ENCODE measurements around the gene EXOC7.
A peak's percentile ranks its signal among the peaks of the same experiment; 100 is the strongest.

Gene EXOC7

GRCh38 chr17:76077584-76078110 lies 25.9 kb downstream of the EXOC7 start:
- Histone ChIP-seq H3K27ac (ENCODE audit: low read depth, low read length) (no peak overlapping the region), H2AFZ (ENCODE audit: low read length, unreplicated experiment) (no peak overlapping the region), H3K36me3 (ENCODE audit: insufficient read depth, low read length) (no peaks in the 10 kb centered on the region), H3K79me2 (ENCODE audit: control insufficient read depth, insufficient read depth, low read length, unreplicated experiment) (peaks cover 2% of the 10 kb centered on the region), H3K4me1 (ENCODE audit: control insufficient read depth, insufficient read depth, low read length, unreplicated experiment) (peaks cover 5% of the 10 kb centered on the region), H3K27me3 (ENCODE audit: insufficient read depth, low read length) (peaks cover 74% of the 10 kb centered on the region), H3K4me3 (ENCODE audit: low read depth, low read length) (no peak overlapping the region)

GRCh38 chr17:76076765-76077583 lies 26.6 kb downstream of the EXOC7 start:
- Histone ChIP-seq H3K27me3 (ENCODE audit: insufficient read depth, low read length) (peaks cover 74% of the 10 kb centered on the region), H3K27ac (ENCODE audit: low read depth, low read length) (no peak overlapping the region), H3K79me2 (ENCODE audit: control insufficient read depth, insufficient read depth, low read length, unreplicated experiment) (peaks cover 5% of the 10 kb centered on the region), H3K4me1 (ENCODE audit: control insufficient read depth, insufficient read depth, low read length, unreplicated experiment) (peaks cover 5% of the 10 kb centered on the region), H3K36me3 (ENCODE audit: insufficient read depth, low read length) (no peaks in the 10 kb centered on the region), H3K4me3 (ENCODE audit: low read depth, low read length) (no peak overlapping the region), H2AFZ (ENCODE audit: low read length, unreplicated experiment) (no peak overlapping the region)

GRCh38 chr17:76076146-76076764 lies 27.3 kb downstream of the EXOC7 start:
- peaks cover 13% of the 10 kb centered on the region for H3K79me2 ChIP-seq (ENCODE audit: control insufficient read depth, insufficient read depth, low read length, unreplicated experiment)
- H3K27ac ChIP-seq (ENCODE audit: low read depth, low read length) = no peak overlapping the region
- H3K36me3 ChIP-seq (ENCODE audit: insufficient read depth, low read length) = no peaks in the 10 kb centered on the region
- H3K4me1 ChIP-seq (ENCODE audit: control insufficient read depth, insufficient read depth, low read length, unreplicated experiment) = peaks cover 5% of the 10 kb centered on the region
- peaks cover 74% of the 10 kb centered on the region for H3K27me3 ChIP-seq (ENCODE audit: insufficient read depth, low read length)
- H3K4me3 ChIP-seq (ENCODE audit: low read depth, low read length) = no peak overlapping the region
- no peak overlapping the region for H2AFZ ChIP-seq (ENCODE audit: low read length, unreplicated experiment)

GRCh38 chr17:76075364-76076145 lies 28.0 kb downstream of the EXOC7 start:
- H3K36me3 ChIP-seq (ENCODE audit: insufficient read depth, low read length) = no peaks in the 10 kb centered on the region
- H3K4me1 ChIP-seq (ENCODE audit: control insufficient read depth, insufficient read depth, low read length, unreplicated experiment) = peaks cover 12% of the 10 kb centered on the region
- H3K79me2 ChIP-seq (ENCODE audit: control insufficient read depth, insufficient read depth, low read length, unreplicated experiment) = peaks cover 20% of the 10 kb centered on the region
- no peak overlapping the region for H3K27ac ChIP-seq (ENCODE audit: low read depth, low read length)
- H3K27me3 ChIP-seq (ENCODE audit: insufficient read depth, low read length) = peaks cover 72% of the 10 kb centered on the region
- no peak overlapping the region for H3K4me3 ChIP-seq (ENCODE audit: low read depth, low read length)
- no peak overlapping the region for H2AFZ ChIP-seq (ENCODE audit: low read length, unreplicated experiment)

GRCh38 chr17:76074390-76075363 lies 28.9 kb downstream of the EXOC7 start, which contains the start of gene GALR2:
GALR2 (plus strand) TSS chr17:76074781; CDS start chr17:76074884, 103 bp downstream.
- no peaks in the 10 kb centered on the region for H3K36me3 ChIP-seq (ENCODE audit: insufficient read depth, low read length)
- H3K4me1 ChIP-seq (ENCODE audit: control insufficient read depth, insufficient read depth, low read length, unreplicated experiment) = peaks cover 17% of the 10 kb centered on the region
- peaks cover 64% of the 10 kb centered on the region for H3K27me3 ChIP-seq (ENCODE audit: insufficient read depth, low read length)
- H3K27ac ChIP-seq (ENCODE audit: low read depth, low read length) = no peak within 1 kb of the TSS
- peaks cover 28% of the 10 kb centered on the region for H3K79me2 ChIP-seq (ENCODE audit: control insufficient read depth, insufficient read depth, low read length, unreplicated experiment)
- peak within 1 kb of the TSS; percentile 39; the same call in 1 of the 2 replicates for H3K4me3 ChIP-seq (ENCODE audit: low read depth, low read length)
- no peak within 1 kb of the TSS for H2AFZ ChIP-seq (ENCODE audit: low read length, unreplicated experiment)

GRCh38 chr17:76072148-76072858 lies 31.3 kb downstream of the EXOC7 start, which contains the start of gene SRP68:
SRP68 (minus strand) TSS chr17:76072517; CDS start chr17:76072491, 26 bp downstream.
- H2AFZ ChIP-seq (ENCODE audit: low read length, unreplicated experiment) = peak within 1 kb of the TSS; percentile 82
- peak within 1 kb of the TSS; percentile 81 for H3K4me3 ChIP-seq (ENCODE audit: low read depth, low read length)
- peaks cover 40% of the 10 kb centered on the region for H3K27me3 ChIP-seq (ENCODE audit: insufficient read depth, low read length)
- H3K36me3 ChIP-seq (ENCODE audit: insufficient read depth, low read length) = peaks cover 9% of the 10 kb centered on the region; the same call in 1 of the 2 replicates
- peak within 1 kb of the TSS; percentile 8; the same call in 1 of the 2 replicates for H3K27ac ChIP-seq (ENCODE audit: low read depth, low read length)
- H3K4me1 ChIP-seq (ENCODE audit: control insufficient read depth, insufficient read depth, low read length, unreplicated experiment) = peaks cover 17% of the 10 kb centered on the region
- H3K79me2 ChIP-seq (ENCODE audit: control insufficient read depth, insufficient read depth, low read length, unreplicated experiment) = peaks cover 46% of the 10 kb centered on the region

GRCh38 chr17:76071531-76072147 lies 31.9 kb downstream of the EXOC7 start:
- peak overlapping the region; percentile 81 for H3K4me3 ChIP-seq (ENCODE audit: low read depth, low read length)
- H2AFZ ChIP-seq (ENCODE audit: low read length, unreplicated experiment) = no peak overlapping the region
- peaks cover 49% of the 10 kb centered on the region for H3K79me2 ChIP-seq (ENCODE audit: control insufficient read depth, insufficient read depth, low read length, unreplicated experiment)
- peak overlapping the region; percentile 8; the same call in 1 of the 2 replicates for H3K27ac ChIP-seq (ENCODE audit: low read depth, low read length)
- peaks cover 12% of the 10 kb centered on the region; the same call in 1 of the 2 replicates for H3K36me3 ChIP-seq (ENCODE audit: insufficient read depth, low read length)
- peaks cover 17% of the 10 kb centered on the region for H3K4me1 ChIP-seq (ENCODE audit: control insufficient read depth, insufficient read depth, low read length, unreplicated experiment)
- H3K27me3 ChIP-seq (ENCODE audit: insufficient read depth, low read length) = peaks cover 34% of the 10 kb centered on the region

GRCh38 chr17:76065775-76066174 lies 37.8 kb downstream of the EXOC7 start:
- no peak overlapping the region for H3K27ac ChIP-seq (ENCODE audit: low read depth, low read length)

More at GRCh38 chr17:76065775-76066174, 37.8 kb downstream of the EXOC7 start:
- H3K27me3 ChIP-seq (ENCODE audit: insufficient read depth, low read length) = no peaks in the 10 kb centered on the region
- no peak overlapping the region for H3K4me3 ChIP-seq (ENCODE audit: low read depth, low read length)
- H3K36me3 ChIP-seq (ENCODE audit: insufficient read depth, low read length) = peaks cover 35% of the 10 kb centered on the region
- H2AFZ ChIP-seq (ENCODE audit: low read length, unreplicated experiment) = no peak overlapping the region
- H3K79me2 ChIP-seq (ENCODE audit: control insufficient read depth, insufficient read depth, low read length, unreplicated experiment) = peaks cover 31% of the 10 kb centered on the region
- H3K4me1 ChIP-seq (ENCODE audit: control insufficient read depth, insufficient read depth, low read length, unreplicated experiment) = peaks cover 7% of the 10 kb centered on the region
